Pulmonary artery endothelial cell (primary cell): ENCODE data around the gene FOXC2. TPM values are rescaled to one million over a fixed set of nuclear protein-coding genes. Genes with fewer than 3 reads are reported as not detected.

ENCODE experiments used
- DNase-seq: peaks from one replicate; pipeline ENCODE4 v3.0.0-alpha.2; 2011; ENCODE audit warnings: low read depth, low spot score
- total RNA-seq: library from RNA; depleted of rRNA; stranded (reverse); fragments of >200 nt; gene quantifications from 2 replicates; pipeline ENCODE4 v1.2.3, GENCODE V29; 2014

Gene FOXC2
- total RNA-seq, 1 donor from 2014 or later = 2.3 TPM

GRCh38 chr16:86573215-86573614, 6.6 kb downstream of the FOXC2 start:
- DNase-seq = no peak

- no peak for DNase-seq
These were observed 7.2 kb downstream of the FOXC2 start for GRCh38 chr16:86573646-86574508.

GRCh38 chr16:86574646-86575045, 8.0 kb downstream of the FOXC2 start:
- no peak for DNase-seq

- DNase-seq = no peak
These were observed 8.6 kb downstream of the FOXC2 start for GRCh38 chr16:86575095-86575685.

- peak; percentile 63 for DNase-seq
These were observed 9.3 kb downstream of the FOXC2 start for GRCh38 chr16:86575754-86576557.

GRCh38 chr16:86576591-86577313, 10.1 kb downstream of the FOXC2 start:
- no peak for DNase-seq

- DNase-seq = no peak
These were observed 10.8 kb downstream of the FOXC2 start for GRCh38 chr16:86577314-86577971.

- DNase-seq = no peak
These were observed 11.5 kb downstream of the FOXC2 start, which contains the start of gene FOXL1 for GRCh38 chr16:86578061-86578599. Gene FOXL1 (plus strand): TSS chr16:86578549. CDS start chr16:86578724, 175 bp downstream.

GRCh38 chr16:86578611-86579267, 12.1 kb downstream of the FOXC2 start:
- DNase-seq = no peak

GRCh38 chr16:86579268-86580062, 12.8 kb downstream of the FOXC2 start:
- no peak for DNase-seq

- no peak for DNase-seq
These were observed 13.6 kb downstream of the FOXC2 start for GRCh38 chr16:86580063-86580790.

- no peak for DNase-seq
These were observed 14.2 kb downstream of the FOXC2 start for GRCh38 chr16:86580791-86581170.

- no peak for DNase-seq
These were observed 14.8 kb downstream of the FOXC2 start for GRCh38 chr16:86581458-86581857.

- no peak for DNase-seq
These were observed 17.5 kb downstream of the FOXC2 start for GRCh38 chr16:86584071-86584685.

GRCh38 chr16:86584726-86585721, 18.4 kb downstream of the FOXC2 start:
- DNase-seq = no peak

GRCh38 chr16:86585821-86586611, 19.4 kb downstream of the FOXC2 start:
- no peak for DNase-seq
